Small intestine (tissue), 7 donors: Measurements from ENCODE around the gene IL21R. TPM values are rescaled to one million over a fixed set of nuclear protein-coding genes. Genes with fewer than 3 reads are reported as not detected.
A peak's percentile ranks its signal among the peaks of the same experiment; 100 is the strongest.
"Not testable (repeated sequence)": the region's sequence is repeated elsewhere in the genome, so short reads cannot be mapped to it uniquely, and the experiment has no call there.

Experiments used
- DNase-seq, 2 donors: peaks; one replicate each; pipeline versions ENCODE4 v3.0.0 to v3.0.0-alpha.2; 2013
- FAIRE-seq: peaks from 2 replicates; lab custom pipeline; 2012; peaks lifted over from hg19 to GRCh38; lab: Jason Lieb, UNC
- H3K27ac ChIP-seq, 3 donors: one replicate each; pipeline ENCODE4 v1.5.1; 2013; ENCODE audit warnings: low read length in 2 of 3, mild to moderate bottlenecking in 2 of 3, control low read depth in 1 of 3, inconsistent platforms in 1 of 3, low read depth in 1 of 3, moderate library complexity in 1 of 3
- H3K27me3 ChIP-seq, 3 donors: one replicate each; pipeline ENCODE4 v1.6.1; 2013; ENCODE audit warnings: low read length in 3 of 3, inconsistent platforms in 1 of 3; ENCODE audit not compliant: control insufficient read depth in 3 of 3, insufficient read depth in 3 of 3
- H3K36me3 ChIP-seq, 3 donors: one replicate each; pipeline ENCODE4 v1.6.1; 2013; ENCODE audit warnings: low read length in 3 of 3, inconsistent platforms in 1 of 3, low read depth in 1 of 3, mild to moderate bottlenecking in 1 of 3, moderate library complexity in 1 of 3; ENCODE audit not compliant: control insufficient read depth in 3 of 3, insufficient read depth in 2 of 3
- H3K4me1 ChIP-seq, 3 donors: one replicate each; pipeline ENCODE4 v1.6.1; 2013; ENCODE audit warnings: low read length in 2 of 3, inconsistent platforms in 1 of 3, low read depth in 1 of 3, mild to moderate bottlenecking in 1 of 3, moderate library complexity in 1 of 3; ENCODE audit not compliant: control insufficient read depth in 3 of 3, insufficient read depth in 2 of 3
- H3K4me3 ChIP-seq, 3 donors: one replicate each; pipeline ENCODE4 v1.5.1; 2013; ENCODE audit warnings: low read length in 3 of 3, control low read depth in 1 of 3, inconsistent platforms in 1 of 3, low read depth in 1 of 3, mild to moderate bottlenecking in 1 of 3, moderate library complexity in 1 of 3
- H3K9me3 ChIP-seq, 2 donors: one replicate each; pipeline ENCODE4 v1.6.1; 2013; ENCODE audit warnings: low read depth in 1 of 2, low read length in 1 of 2; ENCODE audit not compliant: control insufficient read depth in 2 of 2, insufficient read depth in 1 of 2
- WGBS, 3 donors: extraction: QIAGEN DNeasy Blood & Tissue Kit; methylation state at CpG; one replicate each; pipeline ENCODE4 v1.1.7; 2013; 5-methylcytosine and 5-hydroxymethylcytosine counted together
- polyA plus RNA-seq, 4 donors: library from polyadenylated mRNA; stranded (reverse) in 3 of 4; unstranded in 1 of 4; fragments of 200-250 nt in 3 of 4; fragments of 120-200 nt in 1 of 4; gene quantifications; one replicate each; pipeline versions ENCODE4 v1.2.1 to v1.2.3, GENCODE V29; 2013
- donor health status: healthy with polysubstance abuse.
- donor health status: control.
- donor health status: control.
- donor health status: Bipolar disorder and iron deficiency.
- donor health status: healthy.

IL21R gene
- polyA plus RNA-seq, 4 donors = under 0.01 to 0.85 (median 0.33) TPM

DNA sequence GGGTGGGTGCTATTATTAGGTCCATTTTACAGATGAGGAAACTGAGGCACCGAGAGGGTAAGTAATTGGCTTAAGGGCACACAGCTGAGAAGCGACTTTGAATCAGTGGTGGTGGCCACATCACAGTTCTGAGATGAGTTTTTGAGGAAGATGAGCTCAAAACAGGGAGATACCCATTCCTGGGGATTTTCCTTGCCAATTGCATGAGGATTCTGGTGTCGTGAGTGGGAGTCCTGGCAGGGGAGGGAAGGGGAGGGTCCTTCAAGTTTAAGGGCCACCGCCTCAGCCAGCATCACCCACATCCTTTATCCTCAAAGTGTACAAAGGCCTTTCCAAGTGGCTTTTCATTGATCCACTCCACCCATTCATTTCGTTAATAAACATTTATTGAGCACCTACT, 45.3 kb downstream of the IL21R start:
- DNase-seq (no peak), FAIRE-seq (no peak)
- no peak overlapping the region for H3K27ac ChIP-seq
- no peaks in the 10 kb centered on the region for H3K36me3 ChIP-seq
- peaks cover 0 to 9% (median 5%) of the 10 kb centered on the region in 3 donors for H3K27me3 ChIP-seq
- peaks cover 0 to 22% of the 10 kb centered on the region in 2 donors for H3K9me3 ChIP-seq
- no peaks in the 10 kb centered on the region for H3K4me1 ChIP-seq
- H3K4me3 ChIP-seq = no peak overlapping the region
- 89 to 94% (median 91%) methylated on average over 5 of the region's 5 CpGs for WGBS, 3 donors

DNA sequence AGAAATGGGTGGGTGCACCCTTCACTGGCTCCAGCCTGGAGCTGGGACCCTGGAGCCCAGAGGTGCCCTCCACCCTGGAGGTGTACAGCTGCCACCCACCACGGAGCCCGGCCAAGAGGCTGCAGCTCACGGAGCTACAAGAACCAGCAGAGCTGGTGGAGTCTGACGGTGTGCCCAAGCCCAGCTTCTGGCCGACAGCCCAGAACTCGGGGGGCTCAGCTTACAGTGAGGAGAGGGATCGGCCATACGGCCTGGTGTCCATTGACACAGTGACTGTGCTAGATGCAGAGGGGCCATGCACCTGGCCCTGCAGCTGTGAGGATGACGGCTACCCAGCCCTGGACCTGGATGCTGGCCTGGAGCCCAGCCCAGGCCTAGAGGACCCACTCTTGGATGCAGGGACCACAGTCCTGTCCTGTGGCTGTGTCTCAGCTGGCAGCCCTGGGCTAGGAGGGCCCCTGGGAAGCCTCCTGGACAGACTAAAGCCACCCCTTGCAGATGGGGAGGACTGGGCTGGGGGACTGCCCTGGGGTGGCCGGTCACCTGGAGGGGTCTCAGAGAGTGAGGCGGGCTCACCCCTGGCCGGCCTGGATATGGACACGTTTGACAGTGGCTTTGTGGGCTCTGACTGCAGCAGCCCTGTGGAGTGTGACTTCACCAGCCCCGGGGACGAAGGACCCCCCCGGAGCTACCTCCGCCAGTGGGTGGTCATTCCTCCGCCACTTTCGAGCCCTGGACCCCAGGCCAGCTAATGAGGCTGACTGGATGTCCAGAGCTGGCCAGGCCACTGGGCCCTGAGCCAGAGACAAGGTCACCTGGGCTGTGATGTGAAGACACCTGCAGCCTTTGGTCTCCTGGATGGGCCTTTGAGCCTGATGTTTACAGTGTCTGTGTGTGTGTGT, 46.8 kb downstream of the IL21R start:
- no peak overlapping the region for H3K4me3 ChIP-seq
- FAIRE-seq (no peak), DNase-seq (no peak)
- 82 to 93% (median 83%) methylated on average over 19 of the region's 19 CpGs for WGBS, 3 donors
- peaks cover 0 to 9% (median 5%) of the 10 kb centered on the region in 3 donors for H3K27me3 ChIP-seq
- peaks cover 0 to 24% of the 10 kb centered on the region in 2 donors for H3K9me3 ChIP-seq
- H3K4me1 ChIP-seq = no peaks in the 10 kb centered on the region
- no peak overlapping the region for H3K27ac ChIP-seq
- no peaks in the 10 kb centered on the region for H3K36me3 ChIP-seq

DNA sequence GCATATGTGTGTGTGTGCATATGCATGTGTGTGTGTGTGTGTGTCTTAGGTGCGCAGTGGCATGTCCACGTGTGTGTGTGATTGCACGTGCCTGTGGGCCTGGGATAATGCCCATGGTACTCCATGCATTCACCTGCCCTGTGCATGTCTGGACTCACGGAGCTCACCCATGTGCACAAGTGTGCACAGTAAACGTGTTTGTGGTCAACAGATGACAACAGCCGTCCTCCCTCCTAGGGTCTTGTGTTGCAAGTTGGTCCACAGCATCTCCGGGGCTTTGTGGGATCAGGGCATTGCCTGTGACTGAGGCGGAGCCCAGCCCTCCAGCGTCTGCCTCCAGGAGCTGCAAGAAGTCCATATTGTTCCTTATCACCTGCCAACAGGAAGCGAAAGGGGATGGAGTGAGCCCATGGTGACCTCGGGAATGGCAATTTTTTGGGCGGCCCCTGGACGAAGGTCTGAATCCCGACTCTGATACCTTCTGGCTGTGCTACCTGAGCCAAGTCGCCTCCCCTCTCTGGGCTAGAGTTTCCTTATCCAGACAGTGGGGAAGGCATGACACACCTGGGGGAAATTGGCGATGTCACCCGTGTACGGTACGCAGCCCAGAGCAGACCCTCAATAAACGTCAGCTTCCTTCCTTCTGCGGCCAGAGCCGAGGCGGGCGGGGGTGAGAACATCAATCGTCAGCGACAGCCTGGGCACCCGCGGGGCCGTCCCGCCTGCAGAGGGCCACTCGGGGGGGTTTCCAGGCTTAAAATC, 47.6 kb downstream of the IL21R start:
- H3K27me3 ChIP-seq = peaks cover 0 to 9% (median 5%) of the 10 kb centered on the region in 3 donors
- 26 to 30% (median 28%) methylated on average over 31 of the region's 31 CpGs for WGBS, 3 donors
- H3K36me3 ChIP-seq = no peaks in the 10 kb centered on the region
- H3K4me3 ChIP-seq = no peak overlapping the region
- no peak overlapping the region for H3K27ac ChIP-seq
- no peaks in the 10 kb centered on the region for H3K4me1 ChIP-seq
- FAIRE-seq = no peak
- H3K9me3 ChIP-seq = peaks cover 0 to 19% of the 10 kb centered on the region in 2 donors
- peak in 1 of 2 donors; percentile 31 for DNase-seq

DNA sequence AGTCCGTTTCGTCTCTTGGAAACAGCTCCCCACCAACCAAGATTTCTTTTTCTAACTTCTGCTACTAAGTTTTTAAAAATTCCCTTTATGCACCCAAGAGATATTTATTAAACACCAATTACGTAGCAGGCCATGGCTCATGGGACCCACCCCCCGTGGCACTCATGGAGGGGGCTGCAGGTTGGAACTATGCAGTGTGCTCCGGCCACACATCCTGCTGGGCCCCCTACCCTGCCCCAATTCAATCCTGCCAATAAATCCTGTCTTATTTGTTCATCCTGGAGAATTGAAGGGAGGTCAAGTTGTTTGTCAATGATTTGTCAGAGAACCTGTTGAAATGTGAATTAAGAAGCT, 48.2 kb downstream of the IL21R start:
- Histone ChIP-seq H3K9me3 (peaks cover 0 to 13% of the 10 kb centered on the region in 2 donors), H3K4me3 (no peak overlapping the region), H3K36me3 (no peaks in the 10 kb centered on the region), H3K27me3 (peaks cover 0 to 9% (median 5%) of the 10 kb centered on the region in 3 donors), H3K4me1 (no peaks in the 10 kb centered on the region), H3K27ac (no peak overlapping the region)
- DNase-seq = no peak
- no peak for FAIRE-seq
- WGBS, 3 donors = 11 to 24% (median 18%) methylated on average over 5 of the region's 5 CpGs

DNA sequence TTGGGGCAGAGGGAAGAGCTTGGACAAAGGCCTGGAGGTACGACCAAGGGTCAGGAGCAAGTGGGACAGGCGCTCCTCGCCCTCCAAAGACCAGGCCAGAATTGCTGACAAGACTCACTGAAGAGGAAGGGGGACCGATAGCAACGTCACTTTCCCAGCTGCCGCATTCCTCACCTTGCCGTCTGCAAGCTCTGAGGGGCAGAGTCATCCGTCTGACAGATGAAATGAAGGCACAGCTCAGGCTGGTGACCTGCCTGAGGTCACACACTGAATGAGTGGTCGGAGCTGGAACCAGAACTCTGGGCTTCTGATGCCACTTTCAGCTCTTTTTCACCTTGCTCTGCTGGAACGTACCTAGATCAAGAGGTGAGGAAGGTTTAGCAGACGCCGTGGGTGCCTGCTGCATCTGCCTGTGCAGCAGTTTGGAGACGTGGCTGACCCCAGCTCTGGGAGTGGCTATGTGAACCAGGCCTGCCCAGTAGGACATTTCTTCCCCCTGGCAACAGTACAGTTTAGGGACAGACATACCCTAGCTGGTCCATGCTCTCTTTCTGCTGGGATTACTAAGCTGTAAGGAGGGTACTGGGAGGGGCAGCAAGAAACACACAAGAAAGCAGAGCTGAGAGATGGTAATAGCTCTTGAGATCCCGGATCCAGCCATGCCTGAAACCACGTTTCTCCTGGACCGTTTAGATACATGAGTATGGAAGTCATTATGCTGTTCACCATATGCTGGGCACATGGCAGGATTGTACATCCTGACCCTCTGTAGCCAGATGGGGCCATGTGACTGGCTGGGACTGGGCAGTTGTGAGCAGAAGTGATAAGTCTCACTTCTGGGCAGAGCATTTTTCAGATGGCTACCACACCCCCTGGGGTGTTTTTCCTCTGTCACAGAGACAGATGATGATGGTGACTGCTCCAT, 50.9 kb downstream of the IL21R start:
- no peaks in the 10 kb centered on the region for H3K36me3 ChIP-seq
- H3K4me3 ChIP-seq = no peak overlapping the region
- FAIRE-seq (no peak), DNase-seq (no peak)
- peaks cover 0 to 2% of the 10 kb centered on the region in 2 donors for H3K9me3 ChIP-seq
- 52 to 69% (median 63%) methylated on average over 16 of the region's 16 CpGs for WGBS, 3 donors
- peaks cover 0 to 9% (median 5%) of the 10 kb centered on the region in 3 donors for H3K27me3 ChIP-seq
- H3K4me1 ChIP-seq = no peaks in the 10 kb centered on the region
- H3K27ac ChIP-seq = no peak overlapping the region

DNA sequence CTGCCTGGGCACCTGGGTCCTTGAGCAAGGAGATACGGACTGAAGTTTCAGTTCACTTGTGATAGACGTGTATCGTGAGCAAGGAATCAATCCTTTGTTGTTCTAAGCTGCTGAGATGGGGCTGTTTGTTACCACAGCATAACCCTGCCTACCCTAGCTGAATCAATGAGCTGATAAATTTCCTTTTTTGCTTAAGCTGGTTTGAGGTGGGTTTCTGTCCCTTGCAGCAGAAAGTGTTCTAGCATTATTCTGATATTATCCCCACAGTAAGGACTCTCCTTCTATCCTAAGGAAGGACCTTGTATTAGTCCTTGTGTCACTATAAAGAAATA, 51.5 kb downstream of the IL21R start:
- peaks cover 0 to 9% (median 5%) of the 10 kb centered on the region in 3 donors for H3K27me3 ChIP-seq
- no peak for DNase-seq
- H3K4me3 ChIP-seq = no peak overlapping the region
- FAIRE-seq = no peak
- no peaks in the 10 kb centered on the region for H3K4me1 ChIP-seq
- H3K27ac ChIP-seq = no peak overlapping the region
- peaks cover 0 to 2% of the 10 kb centered on the region in 2 donors for H3K9me3 ChIP-seq
- H3K36me3 ChIP-seq = peaks cover 0 to under 1% (median 0%) of the 10 kb centered on the region in 3 donors
- whole genome bisulfite sequencing, 3 donors = 85 to 93% (median 88%) methylated on average over 3 of the region's 3 CpGs

DNA sequence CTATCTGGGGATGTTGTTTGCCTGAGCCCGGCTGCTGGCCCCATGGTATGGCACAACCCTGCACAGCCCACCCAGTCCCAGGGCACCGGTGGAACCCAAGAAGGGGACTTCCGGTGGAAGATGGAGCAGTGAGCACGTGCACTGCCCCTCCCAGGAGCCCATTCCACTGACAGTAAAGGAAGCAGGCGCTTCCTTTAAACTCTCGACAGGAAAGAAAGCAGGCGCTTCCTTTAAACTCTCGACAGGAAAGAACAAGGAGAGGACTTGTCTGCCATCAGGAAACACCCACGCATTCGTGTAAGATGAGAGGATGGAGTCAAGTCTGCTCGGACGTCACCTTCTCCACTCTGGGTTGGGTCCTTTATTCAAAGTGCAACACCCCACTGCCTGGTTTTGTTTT, 53.7 kb downstream of the IL21R start:
- no peak overlapping the region for H3K27ac ChIP-seq
- peaks cover 0 to 2% (median 0%) of the 10 kb centered on the region in 3 donors for H3K27me3 ChIP-seq
- DNase-seq = no peak
- no peak overlapping the region for H3K4me3 ChIP-seq
- peaks cover 0 to 19% (median 3%) of the 10 kb centered on the region in 3 donors for H3K36me3 ChIP-seq
- peaks cover 0 to 2% of the 10 kb centered on the region in 2 donors for H3K9me3 ChIP-seq
- 40 to 62% (median 44%) methylated on average over 12 of the region's 12 CpGs for WGBS, 3 donors
- no peaks in the 10 kb centered on the region for H3K4me1 ChIP-seq
- no peak for FAIRE-seq

DNA sequence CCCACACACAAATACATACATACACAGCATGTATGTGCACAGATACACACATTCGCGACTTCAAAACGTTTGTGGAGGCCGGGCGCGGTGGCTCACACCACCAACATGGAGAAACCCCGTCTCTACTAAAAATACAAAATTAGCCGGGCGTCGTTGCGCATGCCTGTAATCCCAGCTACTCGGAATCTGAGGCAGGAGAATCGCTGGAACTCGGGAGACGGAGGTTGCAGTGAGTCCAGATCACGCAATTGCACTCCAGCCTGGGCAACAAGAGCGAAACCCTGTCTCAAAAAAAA, 55.6 kb downstream of the IL21R start:
- not testable (repeated sequence) for H3K27ac ChIP-seq, DNase-seq, H3K4me1 ChIP-seq, H3K9me3 ChIP-seq, H3K27me3 ChIP-seq, H3K4me3 ChIP-seq, FAIRE-seq
- peaks cover 3 to 37% (median 4%) of the 10 kb centered on the region in 3 donors for H3K36me3 ChIP-seq
- 90 to 93% (median 91%) methylated on average over 17 of the region's 17 CpGs for WGBS, 3 donors
